Fibroblast of skin of right biceps (primary cell): Measurements from ENCODE around the gene INPP5B.
"Not testable (repeated sequence)": the region's sequence is repeated elsewhere in the genome, so short reads cannot be mapped to it uniquely, and the experiment has no call there.

ENCODE experiments used
- DNase-seq: peaks from one replicate; pipeline ENCODE4 v3.0.0-alpha.2; 2013

The INPP5B gene

DNA sequence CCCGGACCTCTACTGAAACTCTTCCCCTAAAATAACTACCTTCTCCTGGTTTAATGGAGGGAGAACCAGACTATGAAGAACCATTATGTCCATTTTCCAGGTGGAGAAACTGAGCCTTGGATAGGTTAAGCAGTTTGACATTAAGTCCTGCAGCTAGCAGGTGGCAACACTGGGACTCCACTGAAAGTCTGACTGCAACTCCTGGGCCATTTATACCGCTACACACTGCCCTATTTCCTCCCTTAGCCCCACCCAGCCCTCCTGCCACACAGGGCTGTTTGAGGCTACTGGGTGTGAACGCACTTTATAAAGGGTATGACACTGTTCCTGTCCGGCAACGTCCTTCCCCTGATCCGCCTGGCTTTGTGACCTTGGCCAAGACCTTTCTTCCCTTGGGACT is 511 bp upstream of the INPP5B start:
- DNase-seq, result no peak

DNA sequence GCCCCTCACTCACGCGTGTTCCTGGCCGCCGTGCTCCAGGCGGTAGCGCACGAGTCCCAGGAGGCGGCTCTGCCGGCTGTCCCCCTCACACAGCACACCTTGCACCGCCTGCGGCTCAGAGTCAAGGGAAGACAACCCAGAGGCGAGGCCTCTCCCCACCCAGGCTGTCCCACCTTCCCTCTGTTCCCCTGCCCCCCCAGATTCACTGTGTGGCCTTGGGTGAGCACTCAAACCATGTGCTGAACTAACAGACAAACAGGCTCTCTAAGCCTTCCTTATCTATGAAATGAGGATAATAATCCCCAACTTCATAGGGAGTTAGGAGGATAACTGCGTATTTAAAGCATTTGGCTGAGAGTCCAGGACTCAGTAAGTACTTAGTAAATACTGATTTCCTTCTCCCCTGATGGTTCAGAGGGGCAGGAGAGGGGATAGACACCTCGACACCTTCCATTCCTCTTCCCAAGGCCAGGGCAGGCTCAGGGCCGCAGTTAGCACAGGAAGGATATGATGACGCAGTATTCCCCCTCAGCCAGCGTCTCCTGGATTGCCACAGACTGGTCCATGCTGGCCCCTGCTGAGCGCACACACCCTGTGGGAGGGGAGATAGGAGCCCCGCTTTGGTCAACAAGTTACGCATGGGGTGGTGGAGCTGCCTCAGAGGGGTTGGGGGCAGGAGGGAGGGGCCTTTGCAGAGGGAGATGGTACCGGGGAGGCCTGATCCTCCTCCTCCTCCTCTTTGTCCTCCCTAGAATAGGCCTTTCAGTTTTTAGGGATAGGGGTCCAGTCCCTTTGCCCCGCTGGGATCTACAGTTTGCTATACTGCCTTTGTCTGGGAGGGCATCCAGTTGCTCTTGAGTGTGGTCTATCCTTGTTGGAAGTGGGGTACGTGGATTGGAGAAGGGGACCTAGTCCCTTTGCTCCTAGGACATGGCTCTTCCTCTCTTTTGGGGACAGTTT is 830 bp downstream of the INPP5B start:
- DNase-seq, result peak; percentile 90

DNA sequence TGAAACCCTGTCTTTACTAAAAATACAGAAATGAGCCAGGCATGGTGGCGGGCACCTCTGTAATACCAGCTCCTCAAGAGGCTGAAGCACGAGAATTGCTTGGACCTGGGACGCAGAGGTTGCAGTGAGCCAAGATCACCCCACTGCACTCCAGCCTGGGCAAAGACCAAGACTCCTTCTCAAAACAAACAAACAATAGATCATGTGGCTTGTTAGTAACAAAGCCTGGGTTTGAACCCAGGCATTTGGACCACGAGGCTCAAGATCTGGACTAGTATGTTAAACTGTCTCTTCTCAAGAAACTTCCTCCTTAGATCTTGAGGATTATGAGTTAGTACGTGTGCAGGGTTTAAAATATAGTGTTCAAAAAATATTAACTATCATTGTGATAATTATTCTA is 1.6 kb downstream of the INPP5B start:
- DNase-seq, result no peak

DNA sequence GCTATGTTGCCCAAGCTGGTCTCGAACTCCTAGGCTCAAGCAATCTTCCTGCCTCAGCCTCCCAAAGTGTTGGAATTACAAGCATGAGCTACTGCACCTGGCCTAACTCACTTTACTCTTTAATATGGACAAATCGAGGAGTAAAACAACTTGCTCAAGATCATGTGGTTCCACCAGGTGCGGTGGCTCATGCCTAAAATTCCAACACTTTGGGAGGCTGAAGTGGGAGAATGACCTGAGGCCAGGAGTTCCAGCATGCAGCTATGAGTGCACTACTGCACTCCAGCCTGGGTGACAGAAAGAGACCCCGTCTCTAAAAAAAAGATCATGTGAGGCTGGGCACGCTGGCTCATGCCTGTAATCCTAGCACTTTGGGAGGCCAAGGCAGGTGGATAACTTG is 2.0 kb downstream of the INPP5B start:
- DNase-seq, result no peak

DNA sequence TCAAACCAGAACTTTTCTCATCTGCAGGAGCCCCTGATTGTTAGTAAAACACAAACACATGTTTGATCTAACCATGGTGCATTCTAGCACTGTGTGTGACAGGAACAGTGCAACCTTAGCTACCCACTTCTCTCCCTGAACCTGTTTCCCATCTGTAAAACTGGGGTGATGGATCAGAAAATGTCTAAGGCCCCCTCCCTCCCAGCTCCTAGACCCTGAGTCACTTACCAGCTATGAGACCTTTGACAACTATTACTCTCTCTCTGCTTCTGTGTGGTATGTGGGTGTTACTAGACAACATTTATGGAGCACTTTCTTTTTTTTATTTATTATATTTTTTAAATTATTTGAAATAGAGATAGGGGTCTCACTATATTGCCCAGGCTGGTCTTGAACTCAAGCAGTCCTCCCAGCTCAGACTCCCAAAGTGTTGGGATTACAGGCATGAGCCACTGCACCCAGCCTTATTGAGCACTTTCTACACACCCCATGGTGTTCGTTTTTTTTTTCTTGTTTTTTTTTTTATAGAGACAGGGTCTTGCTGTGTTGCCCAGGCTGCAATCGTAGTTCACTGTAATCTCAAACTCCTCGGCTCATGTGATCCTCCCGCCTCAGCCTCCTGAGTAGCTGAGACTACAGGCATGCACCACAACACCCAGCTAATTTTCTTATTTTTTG is 2.6 kb downstream of the INPP5B start:
- peak; percentile 60 for DNase-seq

DNA sequence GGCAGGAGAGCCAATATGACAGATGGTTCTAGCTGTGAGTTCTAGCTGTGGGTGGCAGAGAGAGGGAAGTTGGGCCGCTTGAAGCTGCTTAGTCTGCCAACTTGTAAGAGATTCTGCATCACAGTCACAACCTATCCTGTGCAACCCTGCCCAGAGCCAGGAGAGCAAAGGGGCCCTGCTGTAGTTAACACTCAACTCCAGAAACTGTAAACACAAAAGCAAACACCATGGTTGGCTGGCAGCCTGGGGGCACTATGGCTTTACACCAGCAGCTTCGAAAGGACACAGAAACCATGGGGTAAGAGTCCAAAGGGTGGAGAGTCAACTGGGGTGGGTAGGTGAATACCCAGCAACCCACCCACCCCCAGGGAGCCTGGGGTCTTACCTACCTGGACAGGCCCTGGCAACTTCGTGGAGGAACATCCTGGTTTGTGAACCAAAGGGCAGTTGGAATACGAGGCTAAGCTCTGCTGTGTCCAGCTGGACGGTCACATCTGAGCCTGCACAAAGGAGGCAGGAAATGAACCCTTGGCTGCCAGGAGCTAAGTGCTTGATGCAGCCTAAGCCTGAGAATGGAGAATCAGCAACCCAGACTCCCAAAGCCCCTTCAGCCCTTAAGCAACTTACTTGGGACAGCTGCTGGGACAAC is 6.4 kb downstream of the INPP5B start:
- DNase-seq, result no peak

DNA sequence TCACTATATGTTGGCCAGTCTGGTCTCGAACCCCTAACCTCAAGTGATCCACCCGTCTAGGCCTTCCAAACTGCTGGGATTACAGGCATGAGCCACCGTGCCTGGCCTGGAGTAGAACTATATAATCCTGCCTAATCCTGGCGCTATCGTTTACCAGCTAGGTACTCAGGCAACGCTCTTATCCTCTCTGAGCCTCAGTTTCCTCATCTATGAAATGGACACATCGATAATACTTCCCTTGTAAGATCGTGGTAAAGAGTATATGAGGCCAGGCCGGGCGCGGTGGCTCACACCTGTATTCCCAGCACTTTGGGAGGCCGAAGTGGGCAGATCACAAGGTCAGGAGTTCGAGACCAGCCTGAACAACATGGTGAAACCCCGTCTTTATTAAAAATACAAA is 10.1 kb downstream of the INPP5B start:
- not testable (repeated sequence) for DNase-seq

DNA sequence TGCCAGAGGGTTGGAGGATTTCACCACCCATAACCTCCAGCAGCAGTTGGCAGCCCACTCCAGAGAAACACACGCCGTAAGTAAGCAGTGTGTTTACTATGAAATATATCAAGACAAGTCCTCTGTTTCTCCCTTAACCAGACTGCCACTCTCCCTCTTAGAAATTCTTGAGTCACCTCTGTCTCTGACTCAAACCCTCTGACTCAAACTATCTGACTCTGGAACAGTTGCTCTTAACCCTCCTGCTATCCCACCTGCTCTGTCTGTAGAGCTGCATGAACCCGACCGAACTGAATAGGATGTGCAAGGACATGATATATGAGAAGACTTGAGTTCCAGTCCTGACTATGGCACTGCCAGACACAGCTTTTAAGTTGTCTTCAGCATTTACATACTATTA is 14.1 kb downstream of the INPP5B start:
- DNase-seq, result peak; percentile 57

DNA sequence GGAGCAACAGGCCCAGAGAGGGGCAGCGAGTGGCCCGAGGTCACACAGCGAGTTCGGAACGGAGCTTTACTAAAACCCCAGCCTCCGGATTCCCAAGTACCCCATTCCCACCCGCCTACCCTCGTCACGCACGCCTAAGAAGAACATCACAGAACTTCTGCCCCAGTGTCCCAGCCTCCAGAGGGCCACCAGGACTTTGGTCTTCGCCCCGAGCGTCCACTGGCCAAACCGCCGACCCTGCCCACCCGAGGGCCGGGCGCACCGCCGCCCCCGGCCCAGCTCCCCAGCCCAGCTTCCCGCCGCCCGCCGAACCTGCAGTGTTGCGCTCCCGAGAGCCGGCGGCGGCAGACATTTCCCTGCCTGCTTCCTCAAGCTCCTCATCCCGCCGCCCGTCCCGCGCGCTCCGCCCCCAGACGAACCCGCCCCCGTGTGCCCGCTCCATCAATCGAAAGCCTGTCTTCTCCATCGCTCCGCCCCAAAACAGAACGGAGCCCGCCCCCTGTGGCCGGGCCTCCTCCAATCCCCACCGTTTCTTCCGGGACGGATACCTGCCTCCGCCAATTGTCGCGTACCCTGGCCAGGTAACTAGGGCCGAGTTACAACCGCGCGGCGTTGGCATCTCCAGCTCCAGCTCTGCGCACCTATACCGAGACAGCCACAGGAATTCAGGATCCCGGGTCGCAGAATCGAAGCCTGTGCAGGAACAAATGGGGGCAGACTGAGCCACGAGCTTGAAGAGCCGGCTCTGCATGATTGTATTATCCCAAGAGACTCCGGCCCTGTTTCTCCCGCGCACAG is 15.3 kb downstream of the INPP5B start:
- peak; percentile 93 for DNase-seq

DNA sequence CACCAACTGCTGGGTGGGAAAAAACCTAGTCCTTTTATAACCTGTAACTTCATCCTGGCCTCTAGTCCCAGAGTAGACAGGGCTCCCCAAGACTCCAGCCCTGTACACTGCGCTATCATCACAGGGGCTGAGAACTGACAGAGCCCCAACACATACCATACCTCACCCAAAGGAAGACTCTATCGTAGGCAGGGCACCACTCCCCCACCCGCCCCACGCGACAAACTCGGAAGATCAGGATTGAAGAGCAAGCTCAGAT is 15.8 kb downstream of the INPP5B start:
- no peak for DNase-seq

DNA sequence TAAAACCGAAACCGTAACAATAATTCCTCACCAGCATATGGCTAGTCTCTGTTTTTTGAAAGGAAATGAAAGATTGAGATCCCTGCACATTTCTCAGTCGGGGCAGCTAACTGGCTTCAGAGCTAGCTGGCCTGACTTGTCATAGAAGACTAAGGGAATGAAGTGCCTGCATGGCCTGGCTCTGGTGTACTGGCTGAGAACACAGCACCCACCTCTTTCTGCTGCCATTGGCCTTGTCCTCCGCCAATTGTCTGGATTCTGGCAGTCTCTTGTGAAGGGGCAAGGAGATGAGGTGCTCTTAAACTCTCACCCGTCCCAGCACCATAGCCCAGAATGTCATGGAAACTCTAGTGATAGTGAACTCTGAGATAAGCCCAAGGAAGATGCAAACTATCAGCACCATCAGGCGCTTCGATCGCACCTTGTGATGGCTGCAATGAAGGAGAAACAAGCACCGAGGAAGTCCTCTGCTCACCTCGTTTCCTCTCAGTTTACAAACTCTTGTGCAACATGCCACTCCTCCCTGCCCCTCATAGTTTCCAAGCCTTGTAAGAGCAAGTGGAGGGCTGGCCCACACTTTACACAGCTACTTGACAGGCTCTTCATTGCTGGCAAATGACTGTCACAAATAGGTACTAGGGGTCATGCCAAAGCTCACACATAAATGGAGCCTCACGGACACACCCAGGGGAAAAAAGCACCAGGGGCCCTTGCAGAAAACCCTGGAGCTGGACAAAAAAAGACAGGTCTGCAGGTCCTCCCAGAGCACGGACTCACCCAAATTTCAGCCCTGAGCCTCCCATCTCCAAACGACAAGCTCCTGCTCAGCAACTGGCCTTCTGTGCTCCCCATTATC is 16.4 kb downstream of the INPP5B start:
- no peak for DNase-seq

DNA sequence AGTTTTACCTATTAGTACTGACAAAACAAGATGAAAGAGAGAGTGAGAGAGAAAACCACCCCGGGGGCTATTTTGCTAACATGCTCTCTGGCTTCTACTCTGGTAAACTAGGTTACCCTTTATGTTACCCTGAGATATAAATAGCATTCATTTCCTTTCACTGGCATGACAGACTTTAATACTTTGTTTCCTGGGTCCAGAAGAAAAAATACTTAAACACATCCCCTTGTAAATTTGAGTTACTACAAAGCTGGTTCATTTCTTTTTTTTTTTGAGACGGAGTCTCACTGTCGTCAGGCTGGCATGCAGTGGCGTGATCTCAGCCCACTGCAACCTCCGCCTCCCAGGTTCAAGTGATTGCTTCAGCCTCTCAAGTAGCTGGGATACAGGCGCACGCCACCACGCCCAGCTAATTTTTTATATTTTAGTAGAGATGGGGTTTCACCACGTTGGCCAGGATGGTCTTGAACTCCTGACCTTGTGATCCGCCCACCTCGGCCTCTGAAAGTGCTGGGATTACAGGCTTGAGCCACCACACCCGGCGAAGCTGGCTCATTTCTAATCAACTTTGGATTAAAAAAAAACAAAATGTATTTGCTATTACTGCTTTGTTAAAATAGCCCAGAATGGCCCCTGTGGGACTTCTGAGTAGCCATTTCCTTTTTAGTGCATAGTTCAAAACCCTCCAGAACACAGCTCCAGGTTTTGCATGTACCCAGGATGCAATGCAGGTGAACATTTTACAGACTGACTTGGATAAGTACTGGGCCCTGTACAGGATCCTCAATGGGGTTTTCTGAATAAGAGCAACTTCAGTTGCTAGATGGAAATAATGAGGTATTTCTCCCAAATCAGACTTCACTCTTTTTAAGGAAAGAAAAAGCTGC is 20.6 kb downstream of the INPP5B start:
- no peak for DNase-seq

DNA sequence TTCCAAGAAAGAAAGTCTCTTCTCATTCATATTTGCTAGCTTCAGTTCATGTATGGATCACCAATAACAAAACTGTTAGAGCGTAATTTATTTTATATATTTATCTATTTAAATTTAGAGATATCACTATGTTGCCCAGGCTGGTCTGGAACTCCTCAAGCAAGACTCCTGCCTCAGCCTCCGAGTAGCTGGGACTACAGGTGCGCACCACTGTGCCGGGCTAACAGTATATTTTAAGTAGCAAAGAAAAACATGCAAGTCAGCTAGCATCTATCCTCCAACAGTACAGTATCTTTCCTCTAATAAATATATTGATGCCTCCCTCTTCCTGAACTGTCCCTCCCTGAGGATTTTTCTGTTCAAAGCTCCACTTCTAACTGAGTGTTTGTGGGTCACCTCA is 21.5 kb downstream of the INPP5B start:
- no peak for DNase-seq

DNA sequence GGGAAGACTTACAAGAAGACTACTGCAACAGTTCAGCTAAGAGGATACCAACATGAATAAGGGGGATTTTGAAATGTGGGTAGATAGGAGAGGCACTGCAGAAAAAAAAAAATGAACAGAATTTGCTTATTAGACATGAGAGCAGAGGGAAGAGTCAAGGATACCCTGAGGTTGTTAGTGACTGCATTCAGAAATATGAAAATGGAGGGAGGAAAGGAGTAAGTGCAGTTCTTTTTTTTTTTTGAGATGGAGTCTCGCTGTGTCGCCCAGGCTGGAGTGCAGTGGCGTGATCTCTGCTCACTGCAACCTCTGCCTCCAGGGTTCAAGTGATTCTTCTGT is 23.3 kb downstream of the INPP5B start:
- DNase-seq, result no peak

DNA sequence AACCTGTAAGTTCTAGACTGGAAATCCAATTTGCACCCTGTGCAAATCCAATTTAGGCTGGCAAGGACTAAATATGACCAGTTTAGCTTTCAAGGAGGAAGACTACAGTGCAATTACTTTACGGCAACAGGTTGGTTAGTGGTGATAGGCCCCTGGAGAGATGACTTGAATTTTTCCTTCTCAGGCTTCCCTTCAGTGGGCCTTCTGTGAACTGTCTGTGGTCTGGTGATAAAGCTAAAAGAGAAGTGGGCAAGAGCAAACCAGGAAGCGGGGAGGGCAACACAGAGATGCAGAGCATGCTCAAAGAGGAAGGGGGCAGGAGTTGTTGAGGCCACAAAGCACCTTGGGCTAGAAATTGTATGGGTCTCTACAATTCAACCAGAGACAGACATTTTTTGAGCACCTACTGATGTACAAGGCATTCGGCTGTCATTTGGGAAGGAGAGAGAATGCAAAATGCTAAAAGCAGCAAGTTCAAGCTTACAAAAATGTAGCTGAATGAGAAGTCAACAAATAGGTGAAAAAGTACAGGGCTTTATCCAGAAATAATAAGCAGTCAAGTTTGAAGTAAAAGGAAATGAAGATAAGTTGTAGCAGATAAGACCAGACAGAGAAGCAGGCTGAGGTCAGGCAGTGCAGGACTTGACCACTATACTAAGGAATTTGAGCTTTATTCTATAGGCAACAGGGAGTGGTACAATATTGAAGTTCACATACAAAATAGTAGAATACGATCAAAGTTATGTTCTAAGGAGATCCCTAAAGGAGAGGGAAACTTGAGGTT is 23.9 kb downstream of the INPP5B start:
- DNase-seq, result no peak

DNA sequence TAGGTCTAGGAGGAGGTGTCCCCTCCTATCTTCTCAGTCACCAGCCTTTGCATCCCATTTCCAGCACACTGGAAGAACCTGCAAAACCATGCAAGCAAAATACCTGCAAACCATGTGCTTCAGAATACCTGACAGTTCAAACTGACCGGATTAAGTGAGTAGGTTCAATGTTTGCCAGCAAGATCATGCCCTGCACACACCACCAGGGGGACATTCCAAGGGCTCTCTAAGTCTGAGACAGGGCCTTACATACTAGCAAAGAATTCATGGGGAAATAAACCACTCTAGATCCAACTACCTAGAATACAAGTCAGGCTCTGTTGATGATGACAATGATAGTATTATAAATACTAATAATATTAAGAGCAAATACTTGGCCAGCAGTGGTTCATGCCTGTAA is 27.6 kb downstream of the INPP5B start:
- peak; percentile 22 for DNase-seq

DNA sequence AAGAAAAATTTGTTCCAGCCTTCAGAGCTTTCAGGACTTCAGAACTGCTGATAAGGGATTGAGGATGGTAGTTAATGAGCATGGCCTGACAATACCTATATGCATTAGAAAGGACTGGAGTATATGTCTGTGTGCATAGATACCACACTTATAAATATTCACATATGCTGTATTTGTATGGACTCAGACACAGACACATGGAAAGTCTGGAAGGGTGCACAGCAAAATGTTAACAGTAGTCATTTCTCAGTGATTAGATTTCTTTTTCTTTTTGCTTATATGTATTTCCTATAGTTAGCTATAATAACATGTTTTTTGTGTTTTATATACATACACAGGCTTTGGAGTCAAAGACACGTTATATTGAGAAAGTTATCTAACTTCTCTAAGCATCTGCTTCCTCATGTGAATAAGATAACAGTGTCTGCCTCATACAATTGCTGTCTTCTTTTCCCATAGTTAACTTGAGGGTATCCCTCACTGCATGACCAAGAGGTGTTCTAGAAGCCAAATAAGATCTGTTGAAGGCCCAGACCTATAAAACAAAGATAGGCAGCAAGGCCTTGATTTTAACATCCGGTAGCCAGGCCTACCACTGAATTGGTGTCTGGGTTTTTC is 31.3 kb downstream of the INPP5B start:
- no peak for DNase-seq

DNA sequence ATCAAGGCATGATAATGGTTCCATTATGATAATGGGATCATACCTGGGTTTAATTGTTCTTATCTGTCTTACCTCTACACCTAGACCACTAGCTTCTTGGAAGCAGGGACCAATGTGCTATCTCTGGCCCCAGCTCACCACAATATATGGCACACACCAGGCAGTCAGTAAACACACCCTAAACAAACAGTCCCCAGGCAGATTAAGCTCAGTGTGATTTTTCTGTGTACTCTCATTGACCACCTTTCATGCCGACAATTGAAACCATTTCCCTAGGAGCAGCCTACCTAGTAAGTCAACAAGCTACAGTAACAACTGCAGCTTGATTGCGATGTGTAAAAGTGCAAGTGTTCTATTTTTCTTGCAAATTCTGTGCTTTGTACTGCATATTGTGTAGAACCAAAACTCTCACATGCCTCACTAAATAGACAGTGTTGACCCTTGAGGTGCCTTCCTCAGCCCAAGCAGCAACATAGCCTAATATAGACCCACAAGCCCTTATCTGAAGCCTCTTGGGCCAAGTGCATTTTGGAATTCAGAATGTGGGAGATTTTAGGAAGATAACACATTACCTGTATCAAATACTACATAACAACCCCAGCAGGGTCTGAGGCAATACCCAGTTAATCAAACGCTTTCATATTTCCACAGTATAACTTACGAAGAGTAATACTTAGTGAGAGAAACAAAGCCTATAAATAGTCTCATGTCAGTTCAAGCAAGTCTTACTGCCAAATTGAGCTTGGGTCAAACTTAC is 32.0 kb downstream of the INPP5B start:
- DNase-seq, result no peak

DNA sequence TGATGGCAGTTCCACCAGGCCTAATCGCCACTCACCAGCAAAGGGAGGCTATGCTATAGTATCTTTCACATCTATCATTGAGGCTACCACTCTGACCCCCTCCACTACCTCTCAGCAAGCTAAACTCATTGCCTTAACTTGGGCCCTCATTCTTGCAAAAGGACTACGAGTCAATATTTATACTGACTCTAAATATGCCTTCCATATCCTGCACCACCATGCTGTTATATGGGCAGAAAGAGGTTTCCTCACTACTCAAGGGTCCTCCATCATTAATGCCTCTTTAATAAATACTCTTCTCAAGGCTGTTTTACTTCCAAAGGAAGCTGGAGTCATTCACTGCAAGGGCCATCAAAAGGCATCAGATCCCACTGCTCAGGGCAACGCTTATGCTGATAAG is 35.4 kb downstream of the INPP5B start:
- not testable (repeated sequence) for DNase-seq
